NCI-H1092 treated with DMSO at 0.1 percent for 48 hours (cell line): Measurements from ENCODE around the gene TCHP.
"Not testable (repeated sequence)": the region's sequence is repeated elsewhere in the genome, so short reads cannot be mapped to it uniquely, and the experiment has no call there.

ENCODE experiments used
- DNase-seq: peaks from one replicate; lab custom pipeline; 2025; lab: John Stamatoyannopoulos, UW

Gene TCHP

GRCh38 chr12:109910254-109910968 lies 10.3 kb downstream of the TCHP start:
- no peak for DNase-seq

DNA sequence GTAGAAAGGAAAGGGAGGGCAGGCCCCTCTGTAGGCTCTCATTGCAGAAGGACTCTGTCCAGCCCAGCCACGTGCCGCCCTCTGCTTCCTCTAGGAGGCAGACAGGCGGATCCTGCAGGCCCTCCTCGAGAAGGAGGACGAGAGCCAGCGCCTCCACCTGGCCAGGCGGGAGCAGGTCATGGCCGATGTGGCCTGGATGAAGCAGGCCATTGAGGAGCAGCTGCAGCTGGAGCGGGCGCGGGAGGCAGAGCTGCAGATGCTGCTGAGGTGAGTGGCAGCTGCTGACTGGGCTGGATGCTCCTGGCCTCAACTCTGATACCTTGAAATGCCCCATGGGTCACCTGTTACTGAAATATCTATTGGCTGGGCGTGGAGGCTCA lies 10.9 kb downstream of the TCHP start:
- DNase-seq = no peak

GRCh38 chr12:109912855-109913321 lies 12.8 kb downstream of the TCHP start:
- no peak for DNase-seq

DNA sequence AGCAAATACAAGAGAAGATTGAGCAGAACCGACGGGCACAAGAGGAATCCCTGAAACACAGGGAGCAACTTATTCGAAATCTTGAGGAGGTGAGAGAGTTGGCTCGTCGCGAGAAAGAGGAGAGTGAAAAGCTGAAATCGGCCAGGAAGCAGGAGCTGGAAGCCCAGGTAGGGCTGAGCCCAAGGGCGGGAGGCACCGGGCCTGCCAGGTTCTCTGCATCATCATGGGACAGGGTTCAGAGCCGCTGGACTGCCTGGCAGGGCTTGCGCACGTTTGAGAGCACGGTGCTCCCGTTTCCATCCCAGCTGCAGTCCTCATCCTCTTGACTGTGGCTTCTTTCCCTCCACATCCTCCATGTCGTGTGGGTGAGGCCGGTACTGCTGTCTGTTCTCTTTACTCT lies 14.4 kb downstream of the TCHP start:
- no peak for DNase-seq

- DNase-seq = no peak
Observed at GRCh38 chr12:109915171-109916040, 15.3 kb downstream of the TCHP start.

- no peak for DNase-seq
Observed at GRCh38 chr12:109916045-109916444, 16.0 kb downstream of the TCHP start.

- no peak for DNase-seq
Observed at GRCh38 chr12:109919456-109919855, 19.4 kb downstream of the TCHP start.

DNA sequence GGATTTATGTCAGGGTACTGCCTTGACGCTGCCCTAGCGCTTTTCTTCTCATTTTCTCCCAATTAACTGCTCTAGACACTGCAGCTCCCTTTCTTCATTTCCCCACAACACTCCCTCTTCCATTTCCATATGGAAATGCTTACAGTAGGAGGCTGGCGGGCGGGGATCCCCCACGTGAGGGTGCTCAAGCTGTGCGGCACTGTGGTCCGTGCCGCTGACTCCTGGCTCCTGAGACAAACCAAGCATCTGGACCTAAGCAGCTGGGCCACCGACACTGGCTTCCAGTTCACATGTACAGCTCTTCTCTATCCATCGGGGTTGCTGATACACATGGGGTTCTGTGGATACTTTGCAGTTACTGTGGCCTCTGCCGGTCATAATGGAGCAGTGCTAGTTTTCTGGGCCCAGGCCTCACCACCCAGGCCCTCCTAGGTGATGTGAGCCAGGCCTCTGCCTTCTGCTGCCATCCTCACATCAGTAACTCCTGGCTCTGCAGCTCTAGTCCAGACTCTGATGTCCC lies 20.2 kb downstream of the TCHP start:
- no peak for DNase-seq

DNA sequence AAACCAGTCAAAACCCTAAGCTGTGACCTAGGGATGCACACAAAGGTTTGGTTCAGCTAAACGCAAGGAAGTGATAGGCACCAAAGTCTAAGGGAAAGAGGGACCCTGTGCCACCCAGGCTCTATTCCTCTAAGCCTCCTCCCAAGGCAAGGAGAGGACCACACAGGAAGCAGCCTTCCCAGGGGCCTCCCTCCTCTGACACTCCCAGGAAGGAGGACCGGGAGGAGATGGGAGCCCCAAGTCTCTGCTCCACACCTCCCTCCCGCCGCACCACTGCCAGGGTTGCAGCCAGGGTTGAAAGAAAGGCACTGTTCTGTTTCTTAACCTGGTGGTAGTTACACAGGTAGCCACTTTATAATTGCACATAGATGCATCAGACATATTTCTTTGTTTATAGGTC lies 21.9 kb downstream of the TCHP start:
- DNase-seq = no peak

DNA sequence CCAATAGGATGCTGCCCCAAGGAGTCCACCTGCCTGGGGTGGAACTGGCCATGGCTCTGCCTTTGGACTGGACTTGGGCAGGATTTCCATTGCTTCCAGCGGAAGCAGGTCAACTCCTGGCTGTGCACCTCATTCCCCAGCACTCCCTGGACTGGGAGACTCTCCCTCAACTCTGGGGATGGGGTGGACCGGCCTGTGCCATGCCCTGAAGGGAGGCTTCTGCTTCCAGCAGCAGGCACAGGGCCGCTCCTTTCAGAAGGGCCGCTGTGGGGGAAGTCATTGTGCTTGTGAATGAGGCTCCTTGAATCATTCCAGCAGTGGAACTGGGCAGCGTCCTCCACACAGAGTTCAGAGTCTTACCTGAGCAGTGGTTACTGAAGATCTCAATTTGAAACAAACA lies 23.0 kb downstream of the TCHP start:
- no peak for DNase-seq

DNA sequence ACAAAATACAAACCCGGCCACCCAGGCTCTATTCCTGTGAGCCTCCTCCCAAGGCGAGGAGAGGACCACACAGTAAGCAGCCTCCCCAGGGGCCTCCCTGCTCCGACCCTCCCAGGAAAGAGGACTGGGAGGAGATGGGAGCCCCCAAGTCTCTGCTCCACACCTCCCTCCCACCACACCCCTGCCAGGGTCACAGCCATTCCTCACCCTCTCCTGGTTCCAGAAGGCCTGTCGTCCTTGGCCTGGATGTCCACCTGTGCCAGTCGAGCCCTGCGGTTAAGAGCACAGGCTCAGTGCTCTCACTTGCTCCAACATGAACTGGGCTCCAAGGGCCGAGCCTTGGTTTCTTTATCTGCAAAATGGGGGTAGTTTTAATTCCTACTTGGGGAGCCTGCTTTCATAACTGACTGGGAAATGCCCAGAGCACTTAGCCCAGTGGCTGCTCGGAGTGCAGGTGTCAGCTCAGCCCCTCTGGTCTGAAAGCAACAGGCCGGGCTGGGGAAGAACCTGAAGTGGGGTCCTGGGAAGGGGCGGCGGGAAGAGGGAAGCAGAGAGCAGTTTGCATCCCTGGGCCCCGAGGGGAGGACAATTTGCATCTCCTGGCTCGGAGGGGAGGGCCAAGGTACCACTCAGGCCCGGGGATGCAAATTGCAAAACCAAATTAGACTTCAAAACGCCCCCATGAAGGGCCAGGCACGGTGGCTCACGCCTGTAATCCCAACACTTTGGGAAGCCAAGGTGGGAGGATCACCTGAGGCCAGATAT lies 23.6 kb downstream of the TCHP start:
- no peak for DNase-seq

DNA sequence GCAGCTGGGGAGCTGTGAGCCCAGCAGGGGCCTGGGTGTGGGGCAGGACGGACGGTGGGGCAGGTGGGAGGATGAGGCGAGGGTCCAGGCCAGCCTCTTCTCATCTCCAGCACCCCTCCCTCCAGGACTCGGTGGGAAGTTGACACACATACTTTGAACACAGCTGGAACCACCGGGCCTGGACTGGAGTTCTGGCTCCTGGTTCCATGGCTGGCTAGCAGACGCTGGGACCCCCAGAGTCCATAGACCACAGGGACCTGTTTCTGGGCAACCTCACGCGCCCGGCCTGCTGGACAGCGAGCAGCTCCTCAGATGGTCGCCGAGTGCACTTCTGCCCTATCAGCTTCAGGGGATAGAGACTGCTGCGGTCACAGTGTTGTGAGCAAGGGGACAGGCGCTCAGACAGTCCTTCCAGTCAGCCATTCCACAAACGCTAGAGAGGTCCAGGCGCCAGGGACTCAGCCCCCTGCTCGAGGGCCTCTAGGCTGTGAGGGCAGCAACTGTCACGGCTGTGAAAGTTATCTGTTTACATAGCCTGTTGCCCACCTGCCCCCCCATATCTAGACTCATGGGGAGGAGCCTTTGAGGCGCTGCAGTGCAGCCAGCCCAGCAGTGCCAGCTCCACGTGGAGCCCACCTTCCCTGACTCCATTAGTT lies 25.2 kb downstream of the TCHP start:
- no peak for DNase-seq

DNA sequence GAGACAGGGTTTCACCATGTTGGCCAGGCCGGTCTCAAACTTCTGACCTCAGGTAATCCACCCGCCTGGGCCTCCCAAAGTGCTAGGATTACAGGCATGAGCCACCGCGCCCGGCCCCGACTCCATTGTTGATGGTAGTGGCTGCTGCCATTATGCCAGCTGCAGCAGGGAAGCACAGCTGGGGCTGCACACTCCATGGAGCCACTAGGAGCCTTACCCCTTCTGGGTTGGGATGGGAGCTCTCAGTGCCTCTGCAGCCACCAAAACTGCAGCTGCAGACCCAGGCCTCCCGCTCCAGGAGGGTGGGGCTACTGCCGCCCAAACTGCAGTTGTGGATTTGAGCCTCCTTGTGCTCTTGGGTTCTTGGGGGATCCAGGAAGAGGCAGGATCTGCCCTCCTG lies 25.9 kb downstream of the TCHP start:
- no peak for DNase-seq

DNA sequence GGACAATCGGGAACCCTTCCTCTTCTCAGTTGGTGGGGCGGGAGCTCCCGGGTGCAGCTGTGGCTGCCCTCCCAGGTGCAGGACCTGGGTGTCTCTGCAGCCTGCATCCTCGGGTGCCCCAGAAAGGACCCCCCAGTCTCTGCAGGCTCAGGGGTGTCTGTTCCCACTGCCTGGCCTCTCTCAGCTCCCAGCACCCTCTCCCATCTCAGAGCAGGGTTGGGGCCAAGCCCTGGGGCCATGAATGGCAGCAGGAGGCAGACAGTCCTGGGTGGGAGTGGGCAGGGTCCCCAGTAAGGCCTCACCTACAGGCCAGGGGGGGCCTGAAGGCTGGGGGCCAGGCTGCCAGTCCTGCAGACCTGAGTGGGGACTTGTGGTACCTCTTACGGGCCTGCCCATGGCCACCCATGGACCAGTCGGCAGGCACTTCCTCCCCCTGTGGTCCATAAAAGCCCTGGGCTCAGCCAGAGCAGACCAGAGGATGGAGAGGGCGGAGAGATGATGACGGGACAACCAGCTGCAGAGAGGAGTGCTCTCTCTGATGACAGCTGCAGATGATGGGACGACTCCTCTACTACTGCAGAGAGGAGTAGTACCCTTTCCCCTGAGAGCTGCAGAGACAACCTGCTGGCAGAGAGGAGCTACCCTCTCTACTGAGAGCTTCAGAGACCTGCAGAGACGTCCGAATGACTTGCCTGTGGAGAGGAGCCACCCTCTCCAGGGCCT lies 26.6 kb downstream of the TCHP start:
- DNase-seq = no peak

GRCh38 chr12:109927622-109928021 lies 27.5 kb downstream of the TCHP start:
- no peak for DNase-seq

DNA sequence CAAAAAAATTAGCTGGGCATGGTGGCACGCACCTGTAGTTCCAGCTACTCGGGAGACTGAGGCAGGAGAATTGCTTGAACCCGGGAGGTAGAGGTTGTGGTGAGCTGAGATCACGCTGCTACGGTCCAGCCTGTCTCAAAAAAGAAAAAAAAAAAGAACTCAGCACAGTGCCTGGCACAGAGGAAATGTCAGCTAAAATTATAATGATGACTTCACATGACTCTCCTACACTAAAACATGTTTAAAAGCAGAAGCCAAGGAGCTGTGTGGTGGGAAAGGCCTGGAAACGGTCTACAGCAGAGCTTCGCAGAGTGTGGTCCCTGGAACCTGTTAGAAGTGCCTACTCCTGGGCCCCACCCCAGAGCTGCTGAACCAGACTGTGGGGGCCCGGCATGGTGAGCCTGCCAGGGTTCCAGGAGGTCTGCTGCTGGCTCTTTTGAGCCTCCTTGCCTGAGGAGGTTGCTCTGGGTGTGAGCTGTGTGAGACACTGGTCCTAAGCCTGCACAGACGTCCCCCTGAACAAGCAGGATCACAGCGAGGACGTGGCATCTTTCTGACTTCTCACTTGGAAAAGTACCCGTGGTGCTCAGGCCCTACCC lies 28.1 kb downstream of the TCHP start:
- DNase-seq = no peak

DNA sequence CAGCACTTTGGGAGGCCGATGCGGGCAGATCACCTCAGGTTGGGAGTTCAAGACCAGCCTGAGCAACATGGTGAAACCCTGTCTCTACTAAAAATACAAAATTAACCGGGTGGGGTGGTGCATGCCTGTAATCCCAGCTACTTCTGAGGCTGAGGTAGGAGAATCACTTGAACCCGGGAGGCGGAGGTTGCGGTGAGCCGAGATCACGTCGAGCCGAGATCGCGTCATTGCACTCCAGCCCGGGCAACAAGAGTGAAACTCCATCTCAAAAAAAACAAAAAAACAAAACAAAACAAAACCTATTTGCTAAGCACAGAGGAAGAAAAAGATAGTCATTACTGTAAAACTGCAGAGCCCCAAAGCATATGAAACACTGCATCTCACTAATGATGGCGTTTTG lies 29.3 kb downstream of the TCHP start:
- DNase-seq = not testable (repeated sequence)

GRCh38 chr12:109930028-109930800 lies 30.1 kb downstream of the TCHP start:
- no peak for DNase-seq

DNA sequence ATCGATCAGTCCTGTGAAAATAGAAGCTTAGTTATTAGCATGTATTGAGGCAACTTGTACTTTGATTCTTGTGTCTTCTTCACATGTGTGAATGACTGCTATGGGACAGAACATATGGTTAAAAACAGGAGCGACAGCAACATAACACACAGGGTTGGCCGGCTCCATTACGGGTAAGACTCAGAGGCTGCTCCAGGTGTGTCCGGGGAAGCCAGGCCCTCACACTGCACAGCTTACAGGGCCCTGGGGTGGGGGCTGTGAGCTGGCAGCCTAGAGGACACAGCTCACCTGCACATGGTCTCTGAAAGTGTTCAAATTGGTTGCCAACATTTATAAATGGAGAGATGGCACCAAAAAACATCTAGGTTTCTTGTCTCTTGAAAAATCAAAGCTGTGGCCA lies 31.1 kb downstream of the TCHP start:
- DNase-seq = no peak
